ENCODE data around the gene GALP.

DNA sequence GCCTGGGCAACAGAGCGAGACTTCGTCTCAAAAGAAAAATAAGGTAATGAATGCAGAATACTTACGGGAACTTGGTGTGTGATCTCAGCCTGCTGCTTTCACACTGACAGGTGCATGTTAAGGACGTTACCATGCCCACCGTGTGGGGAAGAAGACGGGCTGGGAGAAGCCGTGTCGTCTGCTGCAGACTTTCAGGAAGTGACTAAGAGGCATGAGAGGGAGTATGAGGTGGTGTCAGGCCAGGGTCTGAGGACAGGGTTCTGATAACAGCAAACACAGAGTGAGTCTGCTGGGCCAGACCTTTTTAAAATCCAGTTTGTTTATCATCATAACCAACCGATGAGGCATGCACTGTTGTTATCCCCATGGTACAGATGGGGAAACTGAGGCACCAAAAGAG, 13.6 kb upstream of the GALP start:
- TF ChIP-seq, protein P1, sequence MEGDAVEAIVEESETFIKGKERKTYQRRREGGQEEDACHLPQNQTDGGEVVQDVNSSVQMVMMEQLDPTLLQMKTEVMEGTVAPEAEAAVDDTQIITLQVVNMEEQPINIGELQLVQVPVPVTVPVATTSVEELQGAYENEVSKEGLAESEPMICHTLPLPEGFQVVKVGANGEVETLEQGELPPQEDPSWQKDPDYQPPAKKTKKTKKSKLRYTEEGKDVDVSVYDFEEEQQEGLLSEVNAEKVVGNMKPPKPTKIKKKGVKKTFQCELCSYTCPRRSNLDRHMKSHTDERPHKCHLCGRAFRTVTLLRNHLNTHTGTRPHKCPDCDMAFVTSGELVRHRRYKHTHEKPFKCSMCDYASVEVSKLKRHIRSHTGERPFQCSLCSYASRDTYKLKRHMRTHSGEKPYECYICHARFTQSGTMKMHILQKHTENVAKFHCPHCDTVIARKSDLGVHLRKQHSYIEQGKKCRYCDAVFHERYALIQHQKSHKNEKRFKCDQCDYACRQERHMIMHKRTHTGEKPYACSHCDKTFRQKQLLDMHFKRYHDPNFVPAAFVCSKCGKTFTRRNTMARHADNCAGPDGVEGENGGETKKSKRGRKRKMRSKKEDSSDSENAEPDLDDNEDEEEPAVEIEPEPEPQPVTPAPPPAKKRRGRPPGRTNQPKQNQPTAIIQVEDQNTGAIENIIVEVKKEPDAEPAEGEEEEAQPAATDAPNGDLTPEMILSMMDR (conservative IDR thresholded peaks at IDR 0.05) = no peak
- TF ChIP-seq EZH2 (IDR thresholded peaks at IDR 0.05; ENCODE audit: low read depth) = no peak

Data from PC-9 (cell line).